Peyer's patch (tissue), 4 donors: ENCODE measurements around the gene PTGER3. TPM values are rescaled to one million over a fixed set of nuclear protein-coding genes. Genes with fewer than 3 reads are reported as not detected.

Source experiments
- DNase-seq, 3 donors: peaks; one replicate each; pipeline ENCODE4 v3.0.0-alpha.2; 2017 to 2019
- H3K27ac ChIP-seq, 4 donors: fragments of 200-600 bp; sonication (generic); one replicate each; pipeline ENCODE4 v1.5.1; 2016 to 2019
- H3K27me3 ChIP-seq, 2 donors: fragments of 200-600 bp; sonication (generic); one replicate each; pipeline ENCODE4 v1.5.1; 2019
- H3K36me3 ChIP-seq, 3 donors: fragments of 200-600 bp; sonication (generic); one replicate each; pipeline ENCODE4 v1.5.1; 2016 to 2019
- H3K4me1 ChIP-seq, 4 donors: fragments of 200-600 bp; sonication (generic); one replicate each; pipeline ENCODE4 v1.5.1; 2016 to 2019
- H3K4me3 ChIP-seq, 4 donors: fragments of 200-600 bp; sonication (generic); 1 replicate in 3 of 4; 2 replicates in 1 of 4; pipeline ENCODE4 v1.5.1; 2016 to 2019; ENCODE audit warnings: mild to moderate bottlenecking in 1 of 4
- H3K9me3 ChIP-seq, 4 donors: fragments of 200-600 bp; sonication (generic); one replicate each; pipeline ENCODE4 v1.5.1; 2016 to 2019; ENCODE audit warnings: mild to moderate bottlenecking in 1 of 4
- POLR2A ChIP-seq, 2 donors: fragments of 450-650 bp; IDR thresholded peaks; one replicate each; pipeline ENCODE4 v1.5.1; 2017; ENCODE audit warnings: antibody characterized with exemption in 2 of 2, mild to moderate bottlenecking in 2 of 2, moderate library complexity in 2 of 2
- small RNA-seq, 2 donors: library from RNA; depleted of rRNA; stranded (forward); fragments of <200 nt; gene quantifications; one replicate each; pipeline ENCODE3, GENCODE V24; 2016
- total RNA-seq, 4 donors: library from RNA; depleted of rRNA; stranded (reverse); fragments of >200 nt; gene quantifications; one replicate each; pipeline ENCODE4 v1.1.0, GENCODE V29; 2016
- TF ChIP-seq, protein P1 (sequence below), 6 experiments: fragments of 450-650 bp in 4 of 6; fragments of 200-600 bp in 2 of 6; sonication (generic) in 1 of 6; IDR thresholded peaks; one replicate each; pipeline ENCODE4 v1.5.1; 2017 to 2019; ENCODE audit warnings: antibody characterized with exemption in 6 of 6, mild to moderate bottlenecking in 3 of 6, moderate library complexity in 1 of 6

PTGER3 gene
- total RNA-seq, 4 donors from 2014 or later = 1.4 to 9.1 (median 2.5) TPM

DNA sequence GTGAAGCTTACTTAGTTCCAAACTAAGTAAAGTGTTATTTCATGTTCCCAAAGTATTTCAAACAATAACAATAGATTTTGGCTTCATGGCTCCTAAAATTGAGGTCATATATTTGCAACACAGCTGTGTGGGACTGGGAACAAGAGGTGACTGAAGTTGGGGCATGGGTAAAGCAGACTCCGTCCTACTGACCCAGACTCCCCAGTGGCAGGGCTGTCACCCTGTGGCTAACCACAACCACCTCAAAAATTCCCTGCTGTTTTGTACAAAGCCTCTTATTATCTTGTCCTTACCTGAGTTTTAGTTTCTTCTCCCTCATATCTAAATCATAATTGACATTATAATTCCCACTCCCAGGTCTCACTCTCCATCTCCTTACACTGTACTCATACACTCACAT lies 117.6 kb downstream of the PTGER3 start:
- no peaks in the 10 kb centered on the region for H3K4me1 ChIP-seq
- DNase-seq = no peak
- no peaks in the 10 kb centered on the region for H3K36me3 ChIP-seq
- H3K4me3 ChIP-seq = no peak overlapping the region
- TF ChIP-seq, protein P1, sequence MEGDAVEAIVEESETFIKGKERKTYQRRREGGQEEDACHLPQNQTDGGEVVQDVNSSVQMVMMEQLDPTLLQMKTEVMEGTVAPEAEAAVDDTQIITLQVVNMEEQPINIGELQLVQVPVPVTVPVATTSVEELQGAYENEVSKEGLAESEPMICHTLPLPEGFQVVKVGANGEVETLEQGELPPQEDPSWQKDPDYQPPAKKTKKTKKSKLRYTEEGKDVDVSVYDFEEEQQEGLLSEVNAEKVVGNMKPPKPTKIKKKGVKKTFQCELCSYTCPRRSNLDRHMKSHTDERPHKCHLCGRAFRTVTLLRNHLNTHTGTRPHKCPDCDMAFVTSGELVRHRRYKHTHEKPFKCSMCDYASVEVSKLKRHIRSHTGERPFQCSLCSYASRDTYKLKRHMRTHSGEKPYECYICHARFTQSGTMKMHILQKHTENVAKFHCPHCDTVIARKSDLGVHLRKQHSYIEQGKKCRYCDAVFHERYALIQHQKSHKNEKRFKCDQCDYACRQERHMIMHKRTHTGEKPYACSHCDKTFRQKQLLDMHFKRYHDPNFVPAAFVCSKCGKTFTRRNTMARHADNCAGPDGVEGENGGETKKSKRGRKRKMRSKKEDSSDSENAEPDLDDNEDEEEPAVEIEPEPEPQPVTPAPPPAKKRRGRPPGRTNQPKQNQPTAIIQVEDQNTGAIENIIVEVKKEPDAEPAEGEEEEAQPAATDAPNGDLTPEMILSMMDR (IDR thresholded peaks at IDR 0.05) = no peak
- no peak for TF ChIP-seq POLR2A (IDR thresholded peaks at IDR 0.05)
- no peaks in the 10 kb centered on the region for H3K27me3 ChIP-seq
- H3K27ac ChIP-seq = no peak overlapping the region
- no peaks in the 10 kb centered on the region for H3K9me3 ChIP-seq

DNA sequence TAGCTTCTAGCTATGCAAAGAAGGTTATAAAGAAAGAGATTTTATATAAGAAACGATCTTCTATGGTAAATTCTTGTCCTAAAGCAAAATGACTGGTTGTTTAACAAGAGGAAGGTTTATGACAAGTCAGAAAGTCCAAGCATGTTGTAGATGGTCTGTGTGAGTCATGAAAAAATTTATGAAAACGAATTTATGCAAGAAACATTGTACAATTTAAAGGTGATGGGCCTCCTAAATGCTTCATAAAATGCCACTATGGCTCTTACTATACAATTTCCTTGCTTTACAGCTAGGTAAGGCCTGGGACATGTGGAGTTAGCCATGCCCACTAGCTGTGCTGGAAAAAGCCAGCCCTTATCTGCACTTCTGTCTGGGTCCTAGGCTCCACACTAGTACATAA lies 125.4 kb downstream of the PTGER3 start:
- TF ChIP-seq, protein P1 (IDR thresholded peaks at IDR 0.05) = no peak
- TF ChIP-seq POLR2A (IDR thresholded peaks at IDR 0.05) = no peak
- Histone ChIP-seq H3K9me3 (no peaks in the 10 kb centered on the region), H3K4me3 (no peak overlapping the region), H3K4me1 (no peaks in the 10 kb centered on the region), H3K27ac (no peak overlapping the region), H3K36me3 (no peaks in the 10 kb centered on the region), H3K27me3 (no peaks in the 10 kb centered on the region)
- DNase-seq = no peak

Small RNA genes within 50 kb of the gene (small RNA-seq; reads per million reads assigned to genes)
- gene MIR186 = 116 to 521 reads per million in 2 donors

Other genes starting within 250 kb of the PTGER3 start
- gene ZRANB2, start 33.2 kb upstream of the PTGER3 start, total RNA-seq = 100 to 1,000 TPM in 1 of 4 donors, 10 to 100 TPM in 3; 69.7 to 158 (median 91.2) TPM